ENCODE measurements around the gene IL17RE. TPM values are rescaled to one million over a fixed set of nuclear protein-coding genes. Genes with fewer than 3 reads are reported as not detected.

IL17RE gene
- total RNA-seq, 6 experiments from 2014 or later = 1.1 to 4.6 (median 2.2) TPM

DNA sequence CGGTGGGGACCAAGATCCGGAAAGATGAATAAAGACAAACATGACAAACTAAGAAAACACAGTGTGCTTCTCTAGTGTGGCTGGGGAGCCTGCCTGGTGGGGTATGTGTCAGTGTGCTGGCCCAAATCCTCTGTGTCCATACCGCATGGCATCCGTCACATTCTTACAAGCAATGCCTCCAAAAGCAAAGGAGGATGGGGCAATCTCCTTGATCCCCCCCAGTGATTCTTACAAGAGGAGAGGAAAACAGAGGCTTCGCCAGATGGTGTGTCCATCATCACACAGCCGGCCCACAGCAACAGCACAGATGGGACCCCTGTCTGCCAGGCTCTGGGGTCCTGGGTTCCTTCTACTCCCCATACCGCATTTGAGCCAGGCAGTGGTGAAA is 13.7 kb downstream of the IL17RE start:
- H3K27me3 ChIP-seq = no peaks in the 10 kb centered on the region
- no peak for TF ChIP-seq POLR2A (IDR thresholded peaks at IDR 0.05)
- TF ChIP-seq CTCF (IDR thresholded peaks at IDR 0.05) = no peak
- H3K4me1 ChIP-seq = peaks cover 0 to 59% (median 26%) of the 10 kb centered on the region in 4 donors
- DNase-seq (no peak), ATAC-seq (no peak)
- no peaks in the 10 kb centered on the region for H3K36me3 ChIP-seq
- intact Hi-C loops (cut with DNase I) = no loop called here
- peak overlapping the region; percentile 75 to 87 (median 82) for H3K27ac ChIP-seq
- H3K4me3 ChIP-seq = peak overlapping the region; percentile 68 to 73 (median 72)
- 14% methylated on average over 5 of the region's 7 CpGs for WGBS (ENCODE audit: insufficient coverage, low coverage, low lambda C conversion rate, missing lambda C conversion rate)
- no peaks in the 10 kb centered on the region for H3K9me3 ChIP-seq

- intact Hi-C loops (cut with DNase I) = no loop called here
- H3K4me3 ChIP-seq = peak within 1 kb of the TSS; percentile 68 to 73 (median 72)
- peak; percentile 70 to 87 (median 80) for ATAC-seq
- H3K9me3 ChIP-seq = no peaks in the 10 kb centered on the region
- peak; percentile 90 to 94 (median 94) for DNase-seq
- H3K27me3 ChIP-seq = no peaks in the 10 kb centered on the region
- no peaks in the 10 kb centered on the region for H3K36me3 ChIP-seq
- TF ChIP-seq CTCF (IDR thresholded peaks at IDR 0.05) (no peak), POLR2A (IDR thresholded peaks at IDR 0.05) (peak; percentile 71)
- peaks cover 0 to 52% (median 23%) of the 10 kb centered on the region in 4 donors for H3K4me1 ChIP-seq
- WGBS (ENCODE audit: insufficient coverage, low coverage, low lambda C conversion rate, missing lambda C conversion rate) = 25% methylated on average over 8 of the region's 19 CpGs
- H3K27ac ChIP-seq = peak within 1 kb of the TSS; percentile 75 to 87 (median 82)
Measured at GRCh38 chr3:9916734-9917680, 14.4 kb downstream of the IL17RE start, which contains the start of gene IL17RC. TSS of gene IL17RC (plus strand) at chr3:9917098. CDS start at chr3:9917316, 218 bp downstream.

- ATAC-seq = peak in 3 of 4 donors; percentile 4 to 11 (median 6)
- peak in 2 of 3 donors; percentile 59 to 62 for DNase-seq
- Histone ChIP-seq H3K9me3 (no peaks in the 10 kb centered on the region), H3K36me3 (no peaks in the 10 kb centered on the region), H3K27ac (peak overlapping the region in 2 of 3 donors; percentile 75 to 87), H3K27me3 (no peaks in the 10 kb centered on the region), H3K4me1 (peaks cover 0 to 44% (median 19%) of the 10 kb centered on the region in 4 donors), H3K4me3 (peak overlapping the region in 2 of 3 donors; percentile 72 to 73)
- intact Hi-C loops (cut with DNase I) = no loop called here
- no CpG with 5 or more reads among the region's 10 CpGs for WGBS (ENCODE audit: insufficient coverage, low coverage, low lambda C conversion rate, missing lambda C conversion rate)
- TF ChIP-seq POLR2A (IDR thresholded peaks at IDR 0.05) (no peak), CTCF (IDR thresholded peaks at IDR 0.05) (no peak)
Measured at GRCh38 chr3:9917820-9918219, 15.2 kb downstream of the IL17RE start.

- peaks cover 0 to 38% (median 16%) of the 10 kb centered on the region in 4 donors for H3K4me1 ChIP-seq
- ATAC-seq = no peak
- H3K9me3 ChIP-seq = no peaks in the 10 kb centered on the region
- WGBS (ENCODE audit: insufficient coverage, low coverage, low lambda C conversion rate, missing lambda C conversion rate) = 80% methylated on average over 3 of the region's 8 CpGs
- intact Hi-C loops (cut with DNase I) = no loop called here
- no peaks in the 10 kb centered on the region for H3K36me3 ChIP-seq
- TF ChIP-seq CTCF (IDR thresholded peaks at IDR 0.05) = no peak
- TF ChIP-seq POLR2A (IDR thresholded peaks at IDR 0.05) = no peak
- H3K27ac ChIP-seq = no peak overlapping the region
- H3K27me3 ChIP-seq = no peaks in the 10 kb centered on the region
- no peak for DNase-seq
- H3K4me3 ChIP-seq = peak overlapping the region in 2 of 3 donors; percentile 72 to 73
Measured at GRCh38 chr3:9918261-9919038, 15.8 kb downstream of the IL17RE start.

Measured in right lobe of liver (tissue), 6 donors.